ENCODE data around the gene NPLOC4. TPM values are rescaled to one million over a fixed set of nuclear protein-coding genes. Genes with fewer than 3 reads are reported as not detected.

Gene NPLOC4
- total and polyA plus RNA-seq, 2 of the 8 experiments (the other 6 are each of a cell fraction or from before 2014, with no cell fraction given) = 70.7 to 92.7 TPM

DNA sequence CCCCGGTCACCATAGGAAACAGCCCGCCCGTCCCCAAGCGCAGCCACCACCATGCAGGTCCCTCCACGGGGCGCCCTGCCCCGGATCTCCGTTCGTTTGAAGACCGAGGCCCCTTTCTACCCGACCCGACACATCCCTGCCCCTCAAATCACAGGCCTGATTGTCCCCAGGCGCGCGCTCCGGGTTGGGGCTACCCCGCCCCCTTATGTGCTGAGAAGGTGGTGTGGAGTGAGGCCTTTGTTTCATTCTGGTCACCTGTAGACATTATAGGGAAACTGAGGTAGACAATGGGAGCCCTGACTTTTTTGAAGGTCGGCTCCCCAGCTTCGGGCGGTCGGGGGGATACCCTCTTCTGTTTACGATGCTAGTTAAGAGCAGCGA lies 123.5 kb downstream of the NPLOC4 start:
- Histone ChIP-seq H3K4me2 (ENCODE audit: insufficient read depth in 1 of 2, low read depth in 2 of 2, low read length in 2 of 2) (peak overlapping the region; percentile 75 to 85), H2AFZ (ENCODE audit: low read length) (no peak overlapping the region), H3K79me2 (ENCODE audit: control insufficient read depth in 1 of 2, insufficient read depth in 2 of 2, low read length in 2 of 2) (peaks cover 24 to 45% of the 10 kb centered on the region in 2 experiments), H4K20me1 (replicated peaks in 1 of 2; ENCODE audit: control insufficient read depth in 1 of 2, insufficient read depth in 2 of 2, low read length in 2 of 2) (peaks cover 23 to 37% of the 10 kb centered on the region in 2 experiments), H3K18ac (ENCODE audit: extremely low read depth, low read length) (peak overlapping the region; percentile 83; the same call in 1 of the 2 replicates), H3K36me3 (ENCODE audit: control insufficient read depth in 2 of 4, insufficient read depth in 4 of 4, low read length in 3 of 4) (peaks cover 19 to 37% (median 31%) of the 10 kb centered on the region in 4 experiments; a peak in 7 of 8 replicates), H4K8ac (ENCODE audit: extremely low read depth, insufficient read depth, low read length) (peak overlapping the region; percentile 96; the same call in 1 of the 2 replicates), H3K4me1 (replicated peaks in 1 of 4; ENCODE audit: control insufficient read depth in 3 of 4, insufficient read depth in 4 of 4, low read length in 3 of 4) (peaks cover 0 to 25% (median 17%) of the 10 kb centered on the region in 4 experiments; a peak in 5 of 7 replicates), H3K27ac (ENCODE audit: low read depth, low read length) (peak overlapping the region; percentile 89; the same call in 1 of the 2 replicates), H4K91ac (replicated peaks; ENCODE audit: insufficient read length, low read length) (peak overlapping the region; percentile 95), H3K9ac (replicated peaks in 1 of 4; ENCODE audit: extremely low read depth in 1 of 4, low read depth in 3 of 4, low read length in 3 of 4) (peak overlapping the region in 3 of 4 experiments; percentile 34 to 77 (median 75); a peak in 6 of 7 replicates), H3K9me3 (ENCODE audit: insufficient read depth in 2 of 2, low read depth in 1 of 2, low read length in 1 of 2) (no peaks in the 10 kb centered on the region), H3K4me3 (ENCODE audit: extremely low read depth in 1 of 4, insufficient read depth in 2 of 4, low read depth in 3 of 4, low read length in 4 of 4) (peak overlapping the region; percentile 56 to 75 (median 66)), H2BK120ac (replicated peaks; ENCODE audit: low read depth, low read length) (no peak overlapping the region), H2BK20ac (ENCODE audit: low read length) (no peak overlapping the region), H3K4ac (replicated peaks; ENCODE audit: insufficient read length, low read depth, low read length) (peak overlapping the region; percentile 78), H3K56ac (replicated peaks; ENCODE audit: insufficient read length, low read depth, low read length) (peak overlapping the region; percentile 46), H3K23ac (ENCODE audit: insufficient read length) (no peak overlapping the region), H3K14ac (ENCODE audit: insufficient read length) (no peak overlapping the region), H3K23me2 (ENCODE audit: low read depth, low read length) (peaks cover 25% of the 10 kb centered on the region), H3K79me1 (ENCODE audit: low read depth, low read length) (peaks cover 19% of the 10 kb centered on the region), H3K27me3 (replicated peaks in 1 of 4; ENCODE audit: control insufficient read depth in 3 of 4, extremely low read depth in 1 of 4, insufficient read depth in 3 of 4, low read length in 3 of 4) (peaks cover 0 to 9% (median 5%) of the 10 kb centered on the region in 4 experiments; a peak in 3 of 7 replicates), H2BK12ac (ENCODE audit: low read depth, low read length) (peak overlapping the region; percentile 68; the same call in 1 of the 2 replicates), H2AK5ac (ENCODE audit: low read depth, low read length) (no peak overlapping the region), H2BK5ac (ENCODE audit: low read depth, low read length) (peak overlapping the region; percentile 83), H4K5ac (ENCODE audit: insufficient read length, low read depth, low read length) (peak overlapping the region; percentile 53), H2BK15ac (ENCODE audit: low read length) (no peak overlapping the region; the same call in 1 of the 2 replicates)
- ChIA-PET CTCF (ENCODE audit: partially characterized antibody) (interaction anchor here (0.9 to 3.6 kb wide), 3 partner anchors 10 to 29 kb away, joined by 3 to 12 read pairs (median 3); no protein-coding TSS in a partner anchor), POLR2A (ENCODE audit: partially characterized antibody) (interaction anchor here (0.5 to 35.8 kb wide), 30 partner anchors 3 to 982 kb away, joined by 3 to 1004 read pairs (median 5); partner anchors contain the start of genes ACTG1, ARL16, BAHCC1 and FAAP100)
- no peak for FAIRE-seq
- no peak for DNase-seq (ENCODE audit: low read depth in 1 of 2, low spot score in 2 of 2)
- 0 out of 2 replicates have a peak, but pooled peaks have one; percentile 20 for TF ChIP-seq PHF8 (conservative IDR thresholded peaks at IDR 0.05; ENCODE audit: low read depth, low read length)
- peak; percentile 1; the same call in 1 of the 2 replicates for TF ChIP-seq SRF (IDR thresholded peaks at IDR 0.05; ENCODE audit: low read depth, low read length)
- TF ChIP-seq POLR2AphosphoS5 (IDR thresholded peaks at IDR 0.05; ENCODE audit: low read depth, low read length) = peak; percentile 11; the same call in 1 of the 2 replicates
- TF ChIP-seq JUN (IDR thresholded peaks at IDR 0.05; ENCODE audit: low read depth, low read length) = no peak
- peak; percentile 47 for TF ChIP-seq TAF1 (IDR thresholded peaks at IDR 0.05; ENCODE audit: low read depth, low read length)
- no peak for TF ChIP-seq CHD1 (IDR thresholded peaks at IDR 0.05; ENCODE audit: low read depth, low read length)
- no peak for TF ChIP-seq CTBP2 (IDR thresholded peaks at IDR 0.05; ENCODE audit: borderline replicate concordance, insufficient read depth, insufficient read length, low read length)
- 1% methylated on average over 23 of the region's 23 CpGs; no CpG with 5 or more reads in 1 of the 2 experiments for WGBS, 2 experiments (ENCODE audit: extremely low coverage in 1 of 2, insufficient coverage in 1 of 2, insufficient read length in 1 of 2, insufficient replicate concordance in 2 of 2, low coverage in 1 of 2, low lambda C conversion rate in 2 of 2, missing lambda C conversion rate in 1 of 2)

Data from H1 (cell line).